LNCAP (cell line): Measurements from ENCODE around the gene CTDSPL.

ENCODE experiments used
- TF ChIP-seq, protein P1 (sequence below): fragments of 450-650 bp; IDR thresholded peaks from 2 replicates; pipeline ENCODE4 v1.5.1; 2017; ENCODE audit warnings: mild to moderate bottlenecking

The CTDSPL gene

GRCh38 chr3:37905346-37905745, 43.7 kb downstream of the CTDSPL start:
- TF ChIP-seq, protein P1, sequence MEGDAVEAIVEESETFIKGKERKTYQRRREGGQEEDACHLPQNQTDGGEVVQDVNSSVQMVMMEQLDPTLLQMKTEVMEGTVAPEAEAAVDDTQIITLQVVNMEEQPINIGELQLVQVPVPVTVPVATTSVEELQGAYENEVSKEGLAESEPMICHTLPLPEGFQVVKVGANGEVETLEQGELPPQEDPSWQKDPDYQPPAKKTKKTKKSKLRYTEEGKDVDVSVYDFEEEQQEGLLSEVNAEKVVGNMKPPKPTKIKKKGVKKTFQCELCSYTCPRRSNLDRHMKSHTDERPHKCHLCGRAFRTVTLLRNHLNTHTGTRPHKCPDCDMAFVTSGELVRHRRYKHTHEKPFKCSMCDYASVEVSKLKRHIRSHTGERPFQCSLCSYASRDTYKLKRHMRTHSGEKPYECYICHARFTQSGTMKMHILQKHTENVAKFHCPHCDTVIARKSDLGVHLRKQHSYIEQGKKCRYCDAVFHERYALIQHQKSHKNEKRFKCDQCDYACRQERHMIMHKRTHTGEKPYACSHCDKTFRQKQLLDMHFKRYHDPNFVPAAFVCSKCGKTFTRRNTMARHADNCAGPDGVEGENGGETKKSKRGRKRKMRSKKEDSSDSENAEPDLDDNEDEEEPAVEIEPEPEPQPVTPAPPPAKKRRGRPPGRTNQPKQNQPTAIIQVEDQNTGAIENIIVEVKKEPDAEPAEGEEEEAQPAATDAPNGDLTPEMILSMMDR: no peak

DNA sequence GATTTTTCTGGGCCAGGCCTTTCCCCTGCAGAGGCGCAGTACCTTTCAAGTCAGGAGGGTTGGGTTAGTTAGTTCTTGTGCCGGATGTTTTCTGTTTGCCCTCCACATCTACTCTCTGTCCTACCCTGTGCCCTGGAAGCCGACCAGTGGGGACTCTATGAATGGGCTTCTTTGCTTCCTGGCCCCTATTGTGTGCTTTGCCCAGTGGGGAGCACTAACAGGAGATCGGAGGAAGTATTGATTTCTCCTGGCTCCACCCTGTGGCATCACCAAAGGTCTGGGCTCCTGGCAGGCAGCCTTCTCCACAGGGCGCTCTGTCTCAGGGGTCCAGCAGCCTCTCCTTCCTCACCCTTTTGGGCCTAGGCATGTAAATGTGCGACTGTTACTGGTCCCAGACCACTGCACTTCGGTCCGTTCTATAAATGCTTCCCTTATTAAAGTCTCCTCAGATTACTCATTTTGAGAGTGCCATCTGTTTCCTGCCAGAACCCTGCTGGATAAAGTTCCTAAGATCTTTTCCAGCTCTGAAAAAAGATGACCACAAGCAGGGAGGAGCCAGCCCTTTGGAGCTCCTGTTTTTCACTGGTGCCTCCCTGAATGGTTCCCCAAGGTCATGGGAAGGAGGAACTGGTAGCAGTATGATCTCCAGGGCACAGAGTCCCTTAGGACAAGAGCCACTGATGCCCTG, 44.5 kb downstream of the CTDSPL start:
- TF ChIP-seq, protein P1: no peak

- TF ChIP-seq, protein P1: no peak
Measured at GRCh38 chr3:37906734-37907282, 45.1 kb downstream of the CTDSPL start.

DNA sequence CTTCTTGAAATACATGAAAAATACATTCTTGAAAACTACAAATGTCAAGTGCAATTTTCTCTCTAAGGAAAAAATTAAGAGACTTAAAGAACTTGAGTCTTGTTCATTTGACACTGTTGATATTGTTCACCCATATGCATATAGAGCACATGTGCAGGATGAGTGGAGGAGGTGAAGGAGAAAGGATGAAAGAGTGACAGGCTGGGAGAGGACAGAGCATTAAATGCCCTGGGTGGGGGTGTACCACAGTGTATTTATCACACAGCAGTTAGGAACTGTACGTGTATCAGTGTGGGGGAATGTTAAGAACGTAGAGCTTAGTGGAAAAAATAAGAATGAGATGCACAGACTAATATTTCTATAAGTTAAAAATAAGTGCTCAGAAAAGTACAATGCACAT, 45.7 kb downstream of the CTDSPL start:
- TF ChIP-seq, protein P1: no peak

DNA sequence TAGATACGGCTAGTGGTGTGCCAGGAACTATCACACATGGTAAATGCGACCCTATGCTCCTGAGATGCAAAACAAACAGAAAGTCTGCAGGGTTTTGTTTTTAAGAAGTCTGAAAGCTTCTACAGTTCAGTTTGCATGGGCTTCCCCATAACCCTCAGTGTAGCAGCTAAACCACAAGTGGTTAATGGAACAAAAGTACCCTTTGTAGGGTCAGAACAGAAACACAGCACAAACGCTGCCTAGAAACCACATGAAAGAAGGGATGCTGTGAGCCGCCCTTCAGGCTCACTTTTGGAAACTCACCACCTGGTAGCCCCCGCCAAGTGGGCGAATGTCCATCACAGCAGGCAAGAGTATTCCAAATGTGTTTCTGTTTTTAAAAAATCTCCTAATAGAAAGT, 46.2 kb downstream of the CTDSPL start:
- TF ChIP-seq, protein P1: no peak

DNA sequence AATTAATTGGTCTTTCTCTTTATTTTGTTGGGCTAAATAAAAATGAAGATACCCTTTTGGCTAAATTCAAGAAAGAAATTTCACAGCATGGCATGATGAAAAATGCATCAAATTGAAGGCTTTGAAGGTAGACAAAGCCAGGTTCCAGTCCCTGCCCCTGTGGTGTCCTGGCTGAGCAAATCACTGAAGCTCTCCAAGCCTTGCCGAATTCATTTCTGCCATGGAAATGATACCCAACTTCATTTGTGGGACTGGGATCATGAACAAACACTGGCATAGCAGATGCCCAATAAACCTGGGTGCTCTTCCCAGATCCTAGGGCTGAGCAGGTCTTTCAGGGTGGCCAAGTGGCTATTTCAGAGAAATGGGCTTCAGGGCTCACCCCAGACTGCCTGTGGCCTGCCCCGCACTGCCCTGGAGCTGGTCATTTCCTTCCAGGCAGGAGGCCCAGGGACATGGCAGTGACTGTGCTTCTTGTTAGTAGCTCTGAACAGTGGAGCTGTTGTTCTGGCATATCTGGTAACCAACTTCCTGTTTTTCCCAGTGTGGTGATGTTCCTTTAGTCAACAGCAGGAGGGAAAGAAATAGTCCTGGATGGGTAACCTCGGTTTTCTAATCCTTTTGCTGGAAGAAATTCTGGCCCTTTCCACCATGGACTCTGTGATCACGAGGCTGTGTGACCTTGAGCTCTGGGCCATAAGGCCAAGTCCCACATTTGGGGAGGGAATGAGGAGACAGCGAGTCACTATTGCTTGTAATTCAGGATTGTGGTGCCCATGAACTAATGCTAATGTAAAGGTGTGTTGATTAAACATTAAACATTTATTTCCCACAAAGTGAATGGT, 47.6 kb downstream of the CTDSPL start:
- TF ChIP-seq, protein P1: no peak

DNA sequence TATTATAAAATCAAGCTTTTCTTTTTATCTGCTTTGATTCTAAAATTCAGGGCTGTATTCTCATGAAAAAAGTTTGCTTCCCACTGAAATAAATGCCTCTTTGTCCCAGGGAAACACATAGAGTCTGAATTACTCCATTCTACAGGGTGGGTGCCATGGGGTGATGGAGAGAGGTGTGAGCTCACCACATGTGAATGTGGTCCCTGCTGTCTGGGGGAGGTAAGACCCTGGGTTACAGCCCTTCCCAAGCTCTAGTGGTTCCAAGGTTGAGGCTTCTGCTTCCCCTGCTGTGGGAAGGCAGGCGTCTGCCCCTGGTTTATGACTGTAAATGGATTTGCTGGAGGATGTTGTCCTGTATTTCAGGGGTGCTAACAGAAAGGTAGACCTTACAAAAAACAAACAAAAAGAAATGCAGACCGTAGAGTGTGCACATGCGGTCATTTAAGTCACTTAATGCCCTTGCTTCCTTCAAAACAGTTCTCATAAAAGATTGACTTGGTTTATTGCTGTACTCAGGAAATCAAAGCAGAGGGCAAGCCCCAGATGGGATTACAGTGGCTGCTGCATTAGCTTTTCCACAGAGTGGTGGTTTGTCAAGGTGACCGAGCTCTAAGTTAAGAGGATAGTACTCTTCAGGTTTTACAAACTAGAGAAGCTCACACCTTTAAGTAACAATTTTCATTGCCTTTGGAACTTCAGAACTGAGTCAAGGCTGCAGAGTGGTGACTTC, 49.2 kb downstream of the CTDSPL start:
- TF ChIP-seq, protein P1: no peak
